Ovary (tissue), 9 donors: ENCODE measurements around the gene FBXO38. TPM values are rescaled to one million over a fixed set of nuclear protein-coding genes. Genes with fewer than 3 reads are reported as not detected.

Experiments
- DNase-seq, 5 donors: peaks; one replicate each; pipeline ENCODE4 v3.0.0-alpha.2; 2019 to 2020
- H3K27ac ChIP-seq, 2 donors: fragments of 200-600 bp; one replicate each; pipeline versions ENCODE4 v1.5.1 to v1.8.0; 2019 to 2022
- H3K27me3 ChIP-seq: fragments of 200-600 bp; one replicate; pipeline ENCODE4 v1.8.0; 2022
- H3K36me3 ChIP-seq: fragments of 200-600 bp; sonication (generic); one replicate; pipeline ENCODE4 v1.5.1; 2019
- H3K4me1 ChIP-seq: one replicate; pipeline ENCODE4 v1.8.1; 2013; ENCODE audit warnings: mild to moderate bottlenecking, moderate library complexity; ENCODE audit not compliant: insufficient read depth
- H3K4me3 ChIP-seq: fragments of 200-600 bp; sonication (generic); one replicate; pipeline ENCODE4 v1.5.1; 2017
- H3K9me3 ChIP-seq, 2 donors: fragments of 200-600 bp in 1 of 2; sonication (generic) in 1 of 2; one replicate each; pipeline versions ENCODE4 v1.5.1 to v1.8.1; 2013 to 2019; ENCODE audit warnings: mild to moderate bottlenecking in 1 of 2, moderate library complexity in 1 of 2
- EP300 ChIP-seq: sonication (generic); formaldehyde crosslinking; IDR thresholded peaks from one replicate; pipeline ENCODE4 v1.6.1; 2017; ENCODE audit warnings: antibody characterized with exemption
- POLR2A ChIP-seq: fragments of 450-650 bp; IDR thresholded peaks from one replicate; pipeline ENCODE4 v1.6.1; 2017; ENCODE audit warnings: antibody characterized with exemption, mild to moderate bottlenecking, moderate library complexity
- WGBS, 3 donors: extraction: QIAGEN DNeasy Blood & Tissue Kit in 1 of 3; methylation state at CpG; one replicate each; pipeline versions ENCODE4 v1.1.5 to v1.1.7; 2013 to 2017; 5-methylcytosine and 5-hydroxymethylcytosine counted together
- intact Hi-C, 4 donors: fragments of 100-400 bp; cut with DNase I; formaldehyde crosslinking; loops; one replicate each; pipeline versions ENCODE4 v1.11.0 to v1.15.1; 2022 to 2023
- polyA plus RNA-seq, 2 donors: library from polyadenylated mRNA; stranded (reverse); fragments of 200-250 nt in 1 of 2; fragments of 350-450 nt in 1 of 2; fragmentation: Illumina TruSeq in 1 of 2; extraction: RNeasy Lipid Tissue Mini Kit (QIAGEN cat#74804) in 1 of 2; gene quantifications; one replicate each; pipeline ENCODE4 v1.2.3, GENCODE V29; 2013 to 2014
- total RNA-seq, 7 donors: library from RNA; depleted of rRNA in 2 of 7; stranded (reverse); fragments of >200 nt in 2 of 7; fragmentation: NEBNext Ultra II Directional in 3 of 7; extraction: Animal tissue kit (Norgen Biotek cat#: 25700) in 3 of 7; gene quantifications; one replicate each; pipeline versions ENCODE4 v1.1.0 to v1.2.4, GENCODE V29; 2016 to 2023
- TF ChIP-seq, protein P1 (sequence below), 3 donors: fragments of 450-650 bp in 2 of 3; fragments of 200-600 bp in 1 of 3; IDR thresholded peaks; one replicate each; pipeline versions ENCODE4 v1.5.1 to v1.8.0; 2016 to 2022; ENCODE audit warnings: antibody characterized with exemption in 3 of 3, mild to moderate bottlenecking in 1 of 3
- donor health status: DM: no; HTN: no; CAD: no; lungs with moderate emphysema.
- donor health status: DM: no; HTN: no; CAD: no.
- donor health status: Bipolar disorder and iron deficiency.
- donor health status: DM: yes; HTN: yes; CAD: no.
- donor health status: DM: no; HTN: no; CAD: no.
- donor health status: DM: yes; HTN: yes; CAD: no.

Gene FBXO38
- total and polyA plus RNA-seq, 9 donors = 16.7 to 47.0 (median 36.2) TPM

DNA sequence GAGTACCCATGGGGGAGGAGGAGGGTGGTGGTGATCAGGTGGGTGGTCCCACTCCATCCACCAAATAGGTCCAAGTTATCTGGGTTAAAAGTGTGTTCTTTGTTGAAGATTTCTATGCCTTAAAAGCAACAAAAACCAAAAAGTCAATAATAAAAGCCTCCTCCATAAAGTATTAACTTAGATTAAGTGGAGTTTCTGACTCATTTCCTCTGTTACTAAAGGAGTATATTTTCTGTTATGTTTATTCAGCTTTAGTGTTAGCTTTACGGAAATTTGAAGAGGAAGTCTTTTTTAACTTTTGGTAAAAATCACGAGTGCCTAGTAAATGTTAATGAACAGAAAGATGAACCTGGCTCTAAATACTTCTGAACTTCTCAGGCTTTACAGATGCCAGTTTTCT is 17.8 kb downstream of the FBXO38 start:
- Histone ChIP-seq H3K36me3 (no peaks in the 10 kb centered on the region), H3K9me3 (no peaks in the 10 kb centered on the region), H3K27ac (no peak overlapping the region), H3K4me1 (peaks cover 2% of the 10 kb centered on the region), H3K27me3 (no peaks in the 10 kb centered on the region), H3K4me3 (no peak overlapping the region)
- intact Hi-C loops = no loop called here
- 26 to 40% (median 29%) methylated on average over 2 of the region's 2 CpGs for WGBS, 3 donors
- no peak for TF ChIP-seq POLR2A
- TF ChIP-seq, protein P1, sequence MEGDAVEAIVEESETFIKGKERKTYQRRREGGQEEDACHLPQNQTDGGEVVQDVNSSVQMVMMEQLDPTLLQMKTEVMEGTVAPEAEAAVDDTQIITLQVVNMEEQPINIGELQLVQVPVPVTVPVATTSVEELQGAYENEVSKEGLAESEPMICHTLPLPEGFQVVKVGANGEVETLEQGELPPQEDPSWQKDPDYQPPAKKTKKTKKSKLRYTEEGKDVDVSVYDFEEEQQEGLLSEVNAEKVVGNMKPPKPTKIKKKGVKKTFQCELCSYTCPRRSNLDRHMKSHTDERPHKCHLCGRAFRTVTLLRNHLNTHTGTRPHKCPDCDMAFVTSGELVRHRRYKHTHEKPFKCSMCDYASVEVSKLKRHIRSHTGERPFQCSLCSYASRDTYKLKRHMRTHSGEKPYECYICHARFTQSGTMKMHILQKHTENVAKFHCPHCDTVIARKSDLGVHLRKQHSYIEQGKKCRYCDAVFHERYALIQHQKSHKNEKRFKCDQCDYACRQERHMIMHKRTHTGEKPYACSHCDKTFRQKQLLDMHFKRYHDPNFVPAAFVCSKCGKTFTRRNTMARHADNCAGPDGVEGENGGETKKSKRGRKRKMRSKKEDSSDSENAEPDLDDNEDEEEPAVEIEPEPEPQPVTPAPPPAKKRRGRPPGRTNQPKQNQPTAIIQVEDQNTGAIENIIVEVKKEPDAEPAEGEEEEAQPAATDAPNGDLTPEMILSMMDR (IDR thresholded peaks at IDR 0.05) = no peak
- TF ChIP-seq EP300 = no peak
- DNase-seq = no peak

DNA sequence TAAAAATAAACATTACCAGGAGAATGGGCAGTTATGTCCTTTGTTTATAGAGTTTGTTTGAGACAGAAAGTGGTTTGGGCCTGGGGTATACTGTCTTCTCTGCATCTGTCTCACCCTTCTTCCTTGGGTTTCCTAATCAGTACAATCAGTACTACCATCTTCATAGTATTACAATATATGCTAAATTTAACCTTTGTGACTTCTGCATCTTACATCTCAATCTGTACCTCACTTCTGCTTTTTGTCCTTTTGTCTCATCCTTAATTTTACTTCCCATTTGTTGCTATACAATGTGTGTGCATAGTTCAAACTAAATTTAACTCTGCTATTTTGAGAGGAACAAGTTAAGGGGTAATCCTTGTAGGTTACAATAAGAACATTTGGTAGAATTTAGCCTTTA is 19.6 kb downstream of the FBXO38 start:
- Histone ChIP-seq H3K36me3 (no peaks in the 10 kb centered on the region), H3K9me3 (no peaks in the 10 kb centered on the region), H3K4me1 (no peaks in the 10 kb centered on the region), H3K4me3 (no peak overlapping the region), H3K27ac (no peak overlapping the region), H3K27me3 (no peaks in the 10 kb centered on the region)
- TF ChIP-seq, protein P1 (IDR thresholded peaks at IDR 0.05) = no peak
- TF ChIP-seq POLR2A (no peak), EP300 (no peak)
- intact Hi-C loops = no loop called here
- DNase-seq = no peak

DNA sequence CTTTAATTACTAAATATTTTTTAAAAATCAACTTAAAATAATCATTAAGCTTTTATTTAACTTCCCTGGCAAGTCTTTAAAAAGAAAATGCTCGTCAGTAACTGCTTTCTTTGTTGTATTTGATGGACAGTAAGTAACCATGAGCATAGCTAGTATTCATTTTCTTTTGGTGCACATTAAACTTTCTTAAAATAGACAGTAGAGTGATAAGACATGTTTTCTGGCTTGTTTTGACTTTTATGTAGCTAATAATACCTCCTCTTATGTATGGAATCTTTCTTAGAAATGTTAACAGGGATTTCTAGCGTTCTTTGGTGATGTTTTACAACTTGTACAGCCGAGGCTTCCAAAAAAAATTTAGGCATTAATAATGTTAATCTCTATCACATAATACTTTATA is 22.6 kb downstream of the FBXO38 start:
- no peaks in the 10 kb centered on the region for H3K4me1 ChIP-seq
- H3K36me3 ChIP-seq = peaks cover 2% of the 10 kb centered on the region
- no peak overlapping the region for H3K27ac ChIP-seq
- no peak for DNase-seq
- no peaks in the 10 kb centered on the region for H3K27me3 ChIP-seq
- 63 to 87% (median 67%) methylated on average over 3 of the region's 3 CpGs for WGBS, 3 donors
- no peaks in the 10 kb centered on the region for H3K9me3 ChIP-seq
- no peak overlapping the region for H3K4me3 ChIP-seq
- TF ChIP-seq EP300 (no peak), POLR2A (no peak)
- TF ChIP-seq, protein P1 (IDR thresholded peaks at IDR 0.05) = no peak
- intact Hi-C loops = no loop called here

DNA sequence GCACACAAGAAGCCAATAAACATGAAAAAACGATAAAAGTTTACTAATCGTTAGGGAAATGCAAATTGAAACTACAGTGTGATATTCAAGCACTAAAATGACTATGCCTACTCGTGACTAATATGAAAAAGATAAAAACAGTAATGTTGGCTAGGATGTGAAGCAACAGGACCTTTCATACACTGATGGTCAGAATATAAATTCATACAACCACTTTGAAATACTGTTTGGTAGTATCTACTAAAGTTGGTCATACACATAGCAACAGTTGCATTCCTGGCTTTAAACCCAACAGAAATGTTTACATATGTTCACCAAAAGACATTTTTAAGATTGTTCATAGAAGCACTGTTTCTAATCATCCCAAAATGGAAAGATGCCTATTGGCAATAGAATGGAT is 24.3 kb downstream of the FBXO38 start:
- H3K4me3 ChIP-seq = no peak overlapping the region
- WGBS, 3 donors = 75 to 82% (median 81%) methylated on average over 3 of the region's 3 CpGs

More for the DNA sequence above, 24.3 kb downstream of the FBXO38 start:
- intact Hi-C loops = no loop called here
- Histone ChIP-seq H3K27ac (no peak overlapping the region), H3K27me3 (no peaks in the 10 kb centered on the region), H3K9me3 (no peaks in the 10 kb centered on the region), H3K36me3 (peaks cover 2% of the 10 kb centered on the region), H3K4me1 (no peaks in the 10 kb centered on the region)
- no peak for TF ChIP-seq EP300
- TF ChIP-seq, protein P1 (IDR thresholded peaks at IDR 0.05) = no peak
- TF ChIP-seq POLR2A = no peak
- no peak for DNase-seq
